NCI-H524 treated with DMSO at 0.1 percent for 48 hours (cell line): ENCODE measurements around the gene NR2C2AP.
"Not testable (repeated sequence)": the region's sequence is repeated elsewhere in the genome, so short reads cannot be mapped to it uniquely, and the experiment has no call there.

Experiments used
- DNase-seq: peaks from one replicate; lab custom pipeline; 2025; lab: John Stamatoyannopoulos, UW

Gene NR2C2AP, protein sequence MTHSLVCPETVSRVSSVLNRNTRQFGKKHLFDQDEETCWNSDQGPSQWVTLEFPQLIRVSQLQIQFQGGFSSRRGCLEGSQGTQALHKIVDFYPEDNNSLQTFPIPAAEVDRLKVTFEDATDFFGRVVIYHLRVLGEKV

GRCh38 chr19:19203012-19203856 is at the start of gene NR2C2AP:
NR2C2AP (minus strand) TSS chr19:19203414; CDS start chr19:19203060, 354 bp downstream.
- peak; percentile 73 for DNase-seq

- DNase-seq, result no peak
These were observed 47.1 kb upstream of the NR2C2AP start for GRCh38 chr19:19250196-19250801.

DNA sequence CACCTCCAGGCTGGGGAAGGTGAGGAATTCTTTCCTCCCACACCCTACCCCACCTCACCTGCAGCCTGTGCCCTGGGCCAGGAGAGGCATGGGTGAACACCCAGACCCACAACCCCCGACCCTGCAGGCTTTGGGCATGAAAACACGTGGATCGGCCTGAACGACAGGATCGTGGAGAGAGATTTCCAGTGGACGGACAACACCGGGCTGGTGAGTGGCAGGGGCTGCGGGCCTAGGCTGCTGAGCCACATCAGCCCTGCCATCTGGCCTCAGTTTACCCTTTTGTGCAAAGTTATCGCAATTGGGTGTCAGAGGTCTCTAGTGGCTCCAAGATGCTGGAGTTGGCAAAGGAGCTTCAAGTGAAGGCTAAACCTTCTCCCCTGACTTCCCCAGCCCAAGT is 37.3 kb upstream of the NR2C2AP start:
- no peak for DNase-seq

- no peak for DNase-seq
These were observed 36.5 kb upstream of the NR2C2AP start for GRCh38 chr19:19239675-19240074.

- no peak for DNase-seq
These were observed 35.1 kb upstream of the NR2C2AP start for GRCh38 chr19:19238126-19238894.

- no peak for DNase-seq
These were observed 33.0 kb upstream of the NR2C2AP start for GRCh38 chr19:19236173-19236572.

GRCh38 chr19:19234220-19234816 is 31.1 kb upstream of the NR2C2AP start:
- DNase-seq, result no peak

- DNase-seq, result peak; percentile 61
These were observed 29.1 kb upstream of the NR2C2AP start for GRCh38 chr19:19232261-19232721.

- DNase-seq, result peak; percentile 65
These were observed 27.8 kb upstream of the NR2C2AP start for GRCh38 chr19:19230999-19231398.

DNA sequence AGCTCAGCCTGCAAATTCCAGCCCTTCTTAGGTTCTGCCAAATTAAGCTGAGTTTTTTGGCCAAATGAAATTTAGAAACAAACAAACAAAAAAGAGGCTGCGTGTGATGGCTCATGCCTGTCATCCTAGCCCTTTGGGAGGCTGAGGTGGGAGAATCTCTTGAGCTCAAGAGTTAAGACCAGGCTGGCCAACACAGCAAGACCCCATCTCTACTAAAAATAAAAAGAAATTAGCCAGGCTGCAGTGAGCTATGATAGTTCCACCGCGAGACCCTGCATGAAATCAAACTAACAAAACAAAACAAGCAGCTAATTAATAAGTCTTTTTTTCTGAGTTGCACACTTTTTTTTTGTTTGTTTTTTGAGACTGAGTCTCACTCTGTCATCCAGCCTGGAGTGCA is 26.5 kb upstream of the NR2C2AP start:
- no peak for DNase-seq

DNA sequence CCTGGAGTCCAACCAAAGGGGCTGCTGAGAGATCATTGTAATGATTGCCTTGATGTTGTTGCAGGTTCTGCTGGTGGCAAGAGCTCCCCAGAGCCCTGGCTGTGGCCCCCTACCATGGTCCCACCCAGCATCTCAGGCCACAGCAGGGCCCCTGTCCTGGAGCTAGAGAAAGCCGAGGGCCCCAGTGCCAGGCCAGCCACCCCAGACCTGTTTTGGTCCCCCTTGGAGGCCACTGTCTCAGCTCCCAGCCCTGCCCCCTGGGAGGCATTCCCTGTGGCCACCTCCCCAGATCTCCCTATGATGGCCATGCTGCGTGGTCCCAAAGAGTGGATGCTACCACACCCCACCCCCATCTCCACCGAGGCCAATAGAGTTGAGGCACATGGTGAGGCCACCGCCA is 24.0 kb upstream of the NR2C2AP start:
- no peak for DNase-seq

GRCh38 chr19:19226663-19227062 is 23.4 kb upstream of the NR2C2AP start:
- DNase-seq, result no peak

DNA sequence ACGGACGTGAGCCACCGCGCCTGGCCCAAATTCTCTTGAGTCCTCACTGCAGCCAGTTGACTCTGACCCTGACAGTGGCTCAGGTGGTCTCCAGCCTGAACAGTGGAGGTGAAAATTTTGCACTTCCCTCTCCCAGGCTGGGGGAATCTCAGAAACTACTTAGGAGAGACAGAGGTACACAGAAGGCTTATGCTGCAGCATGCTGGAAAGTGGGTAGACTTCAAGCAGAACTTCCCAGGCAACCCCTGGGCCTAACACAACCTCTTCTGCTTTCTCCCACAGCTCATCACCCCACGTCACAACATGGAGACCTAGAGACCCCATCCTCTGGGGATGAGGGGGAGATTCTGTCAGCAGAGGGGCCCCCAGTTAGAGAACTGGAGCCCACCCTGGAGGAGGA is 23.0 kb upstream of the NR2C2AP start:
- DNase-seq, result no peak

GRCh38 chr19:19224852-19225494 is 21.8 kb upstream of the NR2C2AP start:
- DNase-seq, result no peak

DNA sequence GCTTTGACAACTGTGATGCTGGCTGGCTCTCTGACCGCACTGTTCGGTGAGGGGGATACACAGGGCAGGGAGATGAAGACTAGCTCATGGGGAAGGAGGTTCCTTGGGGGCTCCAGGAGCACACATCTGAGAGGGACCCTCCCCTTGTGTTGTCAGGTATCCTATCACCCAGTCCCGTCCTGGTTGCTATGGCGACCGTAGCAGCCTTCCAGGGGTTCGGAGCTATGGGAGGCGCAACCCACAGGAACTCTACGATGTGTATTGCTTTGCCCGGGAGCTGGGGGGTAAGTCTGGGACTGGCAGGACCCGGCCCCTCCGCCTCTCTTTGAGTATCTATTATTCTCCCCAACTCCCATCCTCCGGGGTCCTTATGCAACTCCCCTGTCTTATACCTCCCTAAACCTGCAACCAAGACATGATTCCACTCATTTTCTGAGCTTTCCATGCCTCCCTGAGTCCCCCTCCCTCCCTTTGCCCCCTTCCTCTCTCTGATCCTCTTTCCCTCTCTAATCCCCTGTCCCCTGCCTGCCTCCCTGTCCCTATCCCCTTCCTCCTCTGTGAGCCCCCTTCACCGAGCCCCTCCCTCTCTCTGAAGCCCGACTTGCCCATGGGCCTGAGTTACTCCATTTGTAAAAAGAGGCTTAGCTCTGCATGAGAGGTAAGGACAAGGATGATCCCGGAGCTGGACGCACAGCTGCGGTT is 21.1 kb upstream of the NR2C2AP start:
- DNase-seq, result no peak

DNA sequence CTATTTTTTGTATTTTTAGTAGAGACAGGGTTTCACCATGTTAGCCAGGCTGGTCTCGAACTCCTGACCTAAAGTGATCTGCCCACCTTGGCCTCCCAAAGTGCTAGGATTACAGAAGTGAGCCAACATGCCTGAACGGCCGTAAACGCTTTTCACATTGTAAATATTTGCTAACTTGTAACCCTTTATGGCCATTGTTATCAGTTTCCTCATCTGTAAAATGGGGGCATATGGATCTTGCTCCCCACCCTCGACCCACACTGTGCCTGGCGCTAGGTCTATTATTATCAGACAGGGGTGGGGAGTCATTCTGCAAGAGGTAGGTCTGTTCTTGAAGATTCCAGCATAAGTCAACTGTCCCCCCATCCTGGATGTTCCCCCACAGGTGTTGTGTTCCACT is 20.4 kb upstream of the NR2C2AP start:
- DNase-seq, result no peak

DNA sequence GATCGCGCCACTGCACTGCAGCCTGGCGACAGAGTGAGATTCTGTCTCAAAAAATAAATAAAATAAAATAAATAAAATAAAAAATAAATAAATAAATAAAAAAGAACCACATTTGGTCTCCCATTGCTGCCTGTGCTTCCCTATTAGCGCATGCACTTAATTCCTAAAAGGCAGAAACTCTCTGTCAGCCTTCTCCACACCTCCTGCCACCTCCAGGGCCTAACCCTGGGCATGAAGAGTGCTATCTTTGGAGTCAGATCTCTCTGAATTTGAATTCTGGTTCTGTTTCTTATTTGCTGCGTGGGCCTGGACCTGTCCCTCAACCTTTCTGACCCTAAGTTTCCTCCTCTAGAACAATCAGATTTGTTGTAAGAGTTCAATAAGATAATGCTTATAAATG is 19.8 kb upstream of the NR2C2AP start:
- DNase-seq, result no peak

GRCh38 chr19:19221000-19221399 is 17.8 kb upstream of the NR2C2AP start:
- DNase-seq, result not testable (repeated sequence)

DNA sequence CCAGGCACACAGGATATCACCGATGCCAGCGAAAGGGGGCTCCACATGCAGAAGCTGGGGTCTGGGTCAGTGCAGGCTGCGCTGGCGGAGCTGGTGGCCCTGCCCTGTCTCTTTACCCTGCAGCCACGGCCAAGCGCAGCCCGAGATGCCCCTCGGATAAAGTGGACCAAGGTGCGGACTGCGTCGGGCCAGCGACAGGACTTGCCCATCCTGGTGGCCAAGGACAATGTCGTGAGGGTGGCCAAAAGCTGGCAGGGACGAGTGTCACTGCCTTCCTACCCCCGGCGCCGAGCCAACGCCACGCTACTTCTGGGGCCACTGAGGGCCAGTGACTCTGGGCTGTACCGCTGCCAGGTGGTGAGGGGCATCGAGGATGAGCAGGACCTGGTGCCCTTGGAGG is 15.7 kb upstream of the NR2C2AP start:
- DNase-seq, result no peak

DNA sequence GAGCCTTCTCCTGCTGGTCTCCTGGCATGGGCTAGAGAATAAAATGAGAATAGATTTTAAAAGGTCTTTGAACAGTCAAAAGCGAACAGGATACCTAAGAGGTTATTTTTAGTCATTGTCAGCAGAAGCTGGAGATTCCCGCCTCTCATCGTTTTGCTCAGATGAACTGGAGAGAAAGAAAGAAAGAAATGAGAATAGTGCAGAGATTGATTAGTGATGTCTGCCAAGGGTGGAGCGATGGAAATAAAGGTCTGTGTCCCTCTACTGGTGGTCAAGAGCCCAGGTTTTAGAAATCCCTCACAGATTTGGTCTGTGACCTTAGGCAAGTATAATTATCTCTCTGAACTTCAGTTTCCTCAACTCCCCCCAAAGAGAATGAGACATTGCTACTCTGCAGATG is 13.9 kb upstream of the NR2C2AP start:
- no peak for DNase-seq

DNA sequence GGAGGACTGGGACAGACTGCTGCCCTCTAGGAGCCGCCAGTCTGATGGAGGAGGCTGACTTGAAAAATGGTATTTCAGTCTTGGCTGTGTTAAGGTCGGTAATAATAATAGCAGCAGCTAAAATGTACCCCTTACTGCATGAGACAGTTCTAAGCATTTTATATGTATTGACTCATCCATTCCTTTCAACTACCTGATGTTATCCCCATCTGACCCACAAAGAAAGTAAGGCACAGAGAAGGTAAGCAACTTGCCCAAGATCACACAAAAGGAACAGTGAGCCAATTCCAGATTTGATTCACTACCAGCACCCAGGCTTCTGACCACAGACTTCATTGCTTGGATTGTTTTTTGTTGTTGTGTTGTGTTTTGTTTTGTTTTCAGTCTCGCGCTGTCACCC is 12.6 kb upstream of the NR2C2AP start:
- no peak for DNase-seq
